KMS-11 (cell line): ENCODE results near the gene SLC4A2.

Experiments used
- H2AFZ ChIP-seq: fragments of 200-600 bp; sonication (generic); 2 replicates; pipeline ENCODE4 v1.6.1; 2016; ENCODE audit warnings: antibody characterized with exemption, mixed run types, low read depth
- H3K27ac ChIP-seq: fragments of 200-600 bp; sonication (generic); 2 replicates; pipeline ENCODE4 v1.6.1; 2016; ENCODE audit warnings: mild to moderate bottlenecking, mixed run types
- H3K27me3 ChIP-seq: fragments of 200-600 bp; sonication (generic); 2 replicates; pipeline ENCODE4 v1.6.1; 2017; ENCODE audit warnings: mild to moderate bottlenecking, low read depth, mixed run types, moderate library complexity; ENCODE audit not compliant: insufficient read depth
- H3K36me3 ChIP-seq: fragments of 200-600 bp; sonication (generic); 2 replicates; pipeline ENCODE4 v1.6.1; 2017; ENCODE audit warnings: mild to moderate bottlenecking, mixed run types; ENCODE audit not compliant: insufficient read depth
- H3K4me1 ChIP-seq: fragments of 200-600 bp; sonication (generic); 2 replicates; pipeline ENCODE4 v1.6.1; 2016; ENCODE audit warnings: mild to moderate bottlenecking, low read depth, mixed run types; ENCODE audit not compliant: poor library complexity, severe bottlenecking
- H3K4me2 ChIP-seq: fragments of 200-600 bp; sonication (generic); 2 replicates; pipeline ENCODE4 v1.7.0; 2016; ENCODE audit warnings: mild to moderate bottlenecking, mixed run types
- H3K4me3 ChIP-seq: fragments of 200-600 bp; sonication (generic); IDR thresholded peaks from 2 replicates; pipeline ENCODE4 v1.6.1; 2017; ENCODE audit warnings: low read depth, low read length, mixed read lengths; ENCODE audit not compliant: insufficient read depth
- H3K79me2 ChIP-seq: fragments of 200-600 bp; sonication (generic); 2 replicates; pipeline ENCODE4 v1.6.1; 2016; ENCODE audit warnings: low read depth, mixed run types; ENCODE audit not compliant: insufficient read depth
- H3K9ac ChIP-seq: fragments of 200-600 bp; sonication (generic); 2 replicates; pipeline ENCODE4 v1.6.1; 2016; ENCODE audit warnings: mild to moderate bottlenecking, mixed run types
- H4K20me1 ChIP-seq: fragments of 200-600 bp; sonication (generic); 2 replicates; pipeline ENCODE4 v1.6.1; 2016; ENCODE audit warnings: mild to moderate bottlenecking, mixed run types; ENCODE audit not compliant: insufficient read depth
- CTCF ChIP-seq: fragments of 200-600 bp; sonication (generic); conservative IDR thresholded peaks from 2 replicates; pipeline ENCODE4 v1.6.1; 2017; ENCODE audit warnings: low read depth, mild to moderate bottlenecking, antibody characterized with exemption, low read length, moderate library complexity, mixed read lengths

The SLC4A2 gene

DNA sequence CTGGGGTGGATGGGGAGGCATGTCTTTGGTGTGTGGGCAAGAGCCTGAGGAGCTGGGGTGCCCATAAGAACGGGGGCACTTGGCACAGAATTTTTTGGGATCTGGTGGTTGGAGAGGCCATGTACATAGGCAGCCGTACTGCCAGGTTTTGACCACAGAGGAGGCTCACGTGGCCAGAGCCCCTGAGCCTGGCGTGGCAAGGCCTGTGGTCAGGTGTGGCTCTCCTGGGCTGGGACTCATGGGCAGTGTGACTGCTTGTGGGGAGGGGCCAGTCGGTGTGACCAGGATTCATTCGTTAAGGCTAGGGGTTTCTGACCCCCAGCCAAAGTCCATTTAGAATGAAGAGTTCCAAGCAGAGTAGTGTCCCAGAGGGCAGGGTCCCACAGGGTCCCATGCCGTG is 65.1 kb downstream of the SLC4A2 start:
- Histone ChIP-seq H3K4me2 (no peak overlapping the region), H3K27ac (no peak overlapping the region), H3K36me3 (peaks cover 11% of the 10 kb centered on the region; the same call in 1 of the 2 replicates)

GRCh38 chr7:151124899-151125399 is 65.6 kb downstream of the SLC4A2 start:
- H3K27me3 ChIP-seq: no peaks in the 10 kb centered on the region
- no peak overlapping the region for H3K9ac ChIP-seq
- no peaks in the 10 kb centered on the region for H3K79me2 ChIP-seq
- H3K36me3 ChIP-seq: peaks cover 11% of the 10 kb centered on the region; the same call in 1 of the 2 replicates
- no peak overlapping the region for H3K4me3 ChIP-seq
- no peak overlapping the region for H3K4me2 ChIP-seq
- no peak for TF ChIP-seq CTCF
- no peak overlapping the region for H2AFZ ChIP-seq
- H3K4me1 ChIP-seq: peaks cover 9% of the 10 kb centered on the region
- no peak overlapping the region for H3K27ac ChIP-seq
- no peaks in the 10 kb centered on the region for H4K20me1 ChIP-seq

More for the DNA sequence above, 65.1 kb downstream of the SLC4A2 start:
- Histone ChIP-seq H3K4me1 (peaks cover 5% of the 10 kb centered on the region), H2AFZ (no peak overlapping the region), H3K4me3 (no peak overlapping the region), H3K79me2 (no peaks in the 10 kb centered on the region), H3K9ac (no peak overlapping the region), H4K20me1 (no peaks in the 10 kb centered on the region), H3K27me3 (no peaks in the 10 kb centered on the region)
- TF ChIP-seq CTCF: no peak

GRCh38 chr7:151125470-151125845 is 66.1 kb downstream of the SLC4A2 start:
- no peak for TF ChIP-seq CTCF
- Histone ChIP-seq H3K79me2 (no peaks in the 10 kb centered on the region), H3K36me3 (peaks cover 8% of the 10 kb centered on the region; the same call in 1 of the 2 replicates), H3K9ac (no peak overlapping the region), H3K27ac (no peak overlapping the region), H2AFZ (no peak overlapping the region), H3K4me1 (peaks cover 14% of the 10 kb centered on the region), H3K27me3 (no peaks in the 10 kb centered on the region), H3K4me3 (no peak overlapping the region), H3K4me2 (no peak overlapping the region), H4K20me1 (no peaks in the 10 kb centered on the region)

GRCh38 chr7:151125846-151126481 is 66.6 kb downstream of the SLC4A2 start:
- Histone ChIP-seq H3K79me2 (no peaks in the 10 kb centered on the region), H4K20me1 (no peaks in the 10 kb centered on the region), H3K4me2 (no peak overlapping the region), H3K9ac (no peak overlapping the region), H2AFZ (no peak overlapping the region), H3K4me3 (no peak overlapping the region), H3K36me3 (peaks cover 6% of the 10 kb centered on the region; the same call in 1 of the 2 replicates), H3K4me1 (peaks cover 14% of the 10 kb centered on the region), H3K27ac (no peak overlapping the region), H3K27me3 (no peaks in the 10 kb centered on the region)
- TF ChIP-seq CTCF: no peak
